Vagina (tissue), 2 donors: Measurements from ENCODE around the gene DDX5.
"Not testable (repeated sequence)": the region's sequence is repeated elsewhere in the genome, so short reads cannot be mapped to it uniquely, and the experiment has no call there.

Source experiments
- CTCF ChIP-seq, 3 experiments: fragments of 450-650 bp in 2 of 3; fragments of 200-600 bp in 1 of 3; sonication (generic) in 1 of 3; IDR thresholded peaks; one replicate each; pipeline ENCODE4 v1.5.1; 2017 to 2019; ENCODE audit warnings: antibody characterized with exemption in 3 of 3, mild to moderate bottlenecking in 2 of 3, moderate library complexity in 2 of 3
- POLR2AphosphoS5 ChIP-seq, 2 donors: sonication (generic); formaldehyde crosslinking; IDR thresholded peaks; one replicate each; pipeline ENCODE4 v1.9.0; 2017; ENCODE audit warnings: antibody characterized with exemption in 2 of 2, mild to moderate bottlenecking in 2 of 2, low read depth in 1 of 2; ENCODE audit not compliant: insufficient read depth in 1 of 2

- not testable (repeated sequence) for TF ChIP-seq POLR2AphosphoS5 (IDR thresholded peaks at IDR 0.05; ENCODE audit: insufficient read depth in 1 of 2, low read depth in 1 of 2); CTCF (IDR thresholded peaks at IDR 0.05)
Observed at GRCh38 chr17:64495300-64495699, 10.8 kb downstream of the DDX5 start.
